GM21390 (cell line): ENCODE measurements around the gene ZFP82.

ENCODE experiments used
- ATAC-seq: cut with Tn5 transposase; IDR thresholded peaks from one replicate; pipeline ENCODE4 v1.9.1; 2021; ENCODE audit not compliant: unreplicated experiment

Gene ZFP82

DNA sequence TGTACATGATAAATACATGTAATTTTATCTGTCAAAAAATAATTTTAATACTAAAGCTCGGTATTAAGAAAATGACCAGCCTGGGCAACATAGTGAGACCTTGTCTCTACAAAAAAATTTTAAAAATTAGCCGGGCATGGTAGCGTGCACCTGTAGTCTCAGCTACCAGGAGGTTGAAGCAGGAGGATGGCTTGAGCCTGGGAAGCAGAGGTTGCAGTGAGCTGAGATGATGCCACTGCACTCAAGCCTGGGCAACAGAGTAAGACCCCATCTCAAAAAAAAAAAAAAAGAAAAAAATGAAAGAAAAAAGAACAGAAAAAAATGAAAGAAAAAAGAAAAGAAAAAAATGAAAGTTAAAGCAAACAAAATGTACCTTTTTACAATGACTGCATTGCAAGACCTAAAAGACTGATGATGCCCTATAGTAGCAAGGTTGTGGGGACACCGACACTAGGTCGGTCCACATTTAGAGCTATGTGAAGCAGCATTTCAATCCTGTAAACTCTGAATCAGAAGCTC is 44.7 kb downstream of the ZFP82 start:
- ATAC-seq, result no peak

DNA sequence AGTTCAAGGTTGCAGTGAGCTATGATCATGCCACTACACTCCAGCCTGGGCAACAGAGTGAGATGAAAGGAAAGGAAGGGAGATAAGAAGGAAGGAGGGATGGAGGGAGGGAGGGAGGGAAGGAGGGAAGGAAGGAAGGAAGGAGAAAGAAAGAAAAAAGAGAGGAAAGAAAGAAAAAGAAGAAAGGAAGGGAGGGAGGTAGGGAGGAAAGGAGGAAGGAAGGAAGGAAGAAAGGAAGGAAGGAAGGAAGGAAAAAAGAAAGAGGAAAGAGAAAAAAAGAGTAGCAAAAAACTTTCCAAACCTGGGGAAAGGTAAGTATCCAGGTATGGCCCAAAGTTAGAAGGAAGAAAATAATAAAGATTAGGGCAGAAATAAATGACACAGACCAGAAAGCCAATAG is 46.6 kb downstream of the ZFP82 start:
- no peak for ATAC-seq

DNA sequence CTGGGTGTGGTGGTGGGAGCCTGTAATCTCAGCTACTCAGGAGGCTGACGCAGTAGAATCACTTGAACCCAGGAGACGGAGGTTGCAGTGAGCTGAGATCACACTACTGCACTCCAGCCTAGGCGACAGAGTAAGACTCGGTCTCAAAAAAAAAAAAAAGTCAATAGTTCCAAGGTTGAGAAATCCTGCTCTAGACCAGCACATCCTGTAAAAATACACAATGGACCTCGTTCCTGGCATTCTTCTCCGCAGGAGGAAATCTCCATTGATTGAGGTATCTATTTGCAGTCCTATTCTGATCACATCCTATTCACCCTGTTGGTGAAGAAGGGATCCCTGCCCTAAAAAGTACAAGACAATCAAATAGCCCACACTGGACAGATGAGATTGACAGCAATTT is 54.6 kb downstream of the ZFP82 start:
- no peak for ATAC-seq
